Effector CD8-positive, alpha-beta T cell (primary cell): ENCODE data around the gene CORO2B.
"Not testable (repeated sequence)": the region's sequence is repeated elsewhere in the genome, so short reads cannot be mapped to it uniquely, and the experiment has no call there.

Experiments
- DNase-seq: peaks from one replicate; lab custom pipeline; 2025; lab: John Stamatoyannopoulos, UW

The CORO2B gene

GRCh38 chr15:68726246-68726645 lies 147.5 kb downstream of the CORO2B start:
- DNase-seq = no peak

GRCh38 chr15:68729789-68730411 lies 151.1 kb downstream of the CORO2B start:
- no peak for DNase-seq

GRCh38 chr15:68730471-68730919 lies 151.7 kb downstream of the CORO2B start:
- peak; percentile 5 for DNase-seq

DNA sequence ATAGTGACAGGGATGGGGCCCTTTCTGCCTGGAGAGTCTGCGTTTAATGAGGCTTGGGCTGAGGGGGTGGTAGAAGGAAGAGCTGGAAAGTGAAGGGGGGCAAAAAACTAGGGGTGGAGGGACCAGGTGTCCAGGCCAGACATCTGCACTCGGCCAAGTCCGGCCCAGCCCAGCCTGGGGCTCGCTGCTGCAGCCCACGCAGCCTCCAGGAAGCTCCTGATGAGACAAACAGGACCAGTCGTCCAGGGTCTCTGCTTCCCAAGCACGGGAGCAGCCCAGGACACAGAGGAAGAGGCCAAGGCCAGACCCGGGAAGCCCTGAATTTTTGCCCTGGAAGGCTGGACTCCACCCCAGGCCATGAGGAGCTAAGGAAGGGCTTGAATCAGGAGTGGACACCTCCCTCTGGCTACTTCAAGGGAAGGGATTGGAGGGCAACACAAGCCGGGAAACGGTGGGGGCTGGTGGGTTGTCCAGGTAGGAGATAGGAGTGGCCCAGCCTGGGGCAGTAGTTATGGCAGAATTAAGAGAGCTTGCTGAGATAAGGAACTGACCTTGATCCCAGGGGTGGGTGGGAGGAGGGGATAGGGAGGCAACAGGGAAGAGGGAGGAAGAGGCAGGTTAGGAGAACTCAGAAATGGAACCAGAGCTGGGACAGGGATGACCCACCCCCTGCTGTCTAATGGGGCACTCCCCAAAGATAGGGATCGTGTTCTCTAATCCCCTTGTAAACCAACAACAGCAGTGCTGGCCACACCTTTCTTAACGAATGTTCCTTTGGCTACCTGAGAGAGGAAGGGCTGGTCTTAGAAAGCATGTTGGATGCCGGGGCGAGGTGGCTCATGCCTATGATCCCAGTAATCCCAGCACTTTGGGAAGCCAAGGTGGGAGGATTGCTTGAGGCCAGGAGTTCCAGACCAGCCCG lies 152.4 kb downstream of the CORO2B start:
- no peak for DNase-seq

DNA sequence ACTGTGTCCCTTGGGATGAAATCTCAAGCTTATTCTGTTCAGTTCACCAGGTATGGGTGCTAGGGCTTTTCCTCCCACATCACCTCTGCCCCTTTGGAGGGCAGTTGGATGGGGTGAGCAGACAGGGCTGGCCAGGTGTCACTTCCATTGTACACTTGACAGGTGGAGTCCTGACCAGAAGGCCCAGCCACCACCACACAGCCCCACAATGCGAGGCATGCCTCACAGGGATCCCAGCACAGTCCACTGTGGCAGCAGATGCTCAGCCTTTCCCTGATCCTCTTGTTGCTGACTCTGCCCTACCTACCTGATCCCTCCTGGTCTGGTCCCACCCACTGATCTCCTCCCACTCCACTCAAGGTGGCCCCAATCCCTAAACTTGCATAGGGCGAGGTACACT lies 153.7 kb downstream of the CORO2B start:
- DNase-seq = no peak

- DNase-seq = no peak
Measured at GRCh38 chr15:68733666-68734065, 154.9 kb downstream of the CORO2B start.

- no peak for DNase-seq
Measured at GRCh38 chr15:68734352-68734751, 155.6 kb downstream of the CORO2B start.

GRCh38 chr15:68734881-68735280 lies 156.1 kb downstream of the CORO2B start:
- DNase-seq = no peak

DNA sequence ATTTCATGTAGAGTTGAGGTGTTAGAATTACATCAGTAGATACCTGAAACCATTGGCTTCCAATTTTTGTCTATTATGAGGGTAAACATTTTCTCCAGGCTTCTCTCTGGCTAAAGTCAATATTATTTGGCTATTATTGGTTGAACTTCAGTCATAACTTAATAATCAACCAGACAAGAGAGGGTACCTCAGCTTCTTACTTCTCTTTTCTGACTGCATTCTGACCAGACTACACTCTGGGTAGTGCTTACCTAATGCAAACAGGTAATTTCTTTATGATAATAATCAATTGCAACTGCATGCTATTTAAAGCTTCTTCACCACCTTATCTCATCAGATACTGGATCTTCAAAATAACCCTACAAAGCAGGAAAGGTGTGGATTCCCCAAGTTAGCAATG lies 156.8 kb downstream of the CORO2B start:
- no peak for DNase-seq

GRCh38 chr15:68739390-68740080 lies 160.7 kb downstream of the CORO2B start:
- no peak for DNase-seq

DNA sequence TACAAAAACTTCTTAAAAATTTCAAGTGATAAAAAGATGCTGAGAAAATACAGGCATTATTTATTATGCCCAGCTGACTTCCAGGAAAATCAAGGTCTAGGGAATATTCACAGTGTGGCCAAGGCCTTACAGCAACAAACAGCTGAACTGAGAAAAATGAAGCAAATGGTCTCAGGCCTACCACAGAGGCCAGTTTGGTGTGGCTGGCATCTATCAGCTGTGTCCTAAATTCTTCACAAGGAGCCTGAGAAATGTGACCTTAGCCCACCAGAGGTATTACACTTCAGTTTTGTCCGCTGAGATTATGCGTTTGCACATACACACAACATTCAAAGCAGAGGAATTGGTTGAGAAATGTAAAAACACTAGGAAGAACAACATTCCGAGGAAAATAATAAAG lies 164.5 kb downstream of the CORO2B start:
- no peak for DNase-seq

DNA sequence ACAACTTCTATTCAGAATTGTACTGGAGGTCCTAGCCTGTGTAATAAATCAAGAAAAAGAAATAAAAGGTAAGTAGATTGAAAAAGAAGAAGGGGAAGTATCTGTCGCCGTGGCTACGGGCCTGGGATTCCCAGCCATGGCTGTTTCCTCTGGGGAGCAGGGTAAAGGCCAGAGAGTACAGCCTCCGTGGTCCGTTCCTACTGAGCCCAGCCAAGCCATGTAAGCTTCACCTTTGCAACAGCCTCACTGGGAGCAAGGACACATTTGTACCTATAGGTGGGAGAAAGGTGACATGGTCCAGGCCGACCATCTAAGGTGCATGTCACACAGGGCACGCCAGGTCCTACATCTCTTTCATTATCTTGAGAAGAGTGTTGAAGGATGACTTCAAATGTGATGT lies 170.6 kb downstream of the CORO2B start:
- DNase-seq = no peak

DNA sequence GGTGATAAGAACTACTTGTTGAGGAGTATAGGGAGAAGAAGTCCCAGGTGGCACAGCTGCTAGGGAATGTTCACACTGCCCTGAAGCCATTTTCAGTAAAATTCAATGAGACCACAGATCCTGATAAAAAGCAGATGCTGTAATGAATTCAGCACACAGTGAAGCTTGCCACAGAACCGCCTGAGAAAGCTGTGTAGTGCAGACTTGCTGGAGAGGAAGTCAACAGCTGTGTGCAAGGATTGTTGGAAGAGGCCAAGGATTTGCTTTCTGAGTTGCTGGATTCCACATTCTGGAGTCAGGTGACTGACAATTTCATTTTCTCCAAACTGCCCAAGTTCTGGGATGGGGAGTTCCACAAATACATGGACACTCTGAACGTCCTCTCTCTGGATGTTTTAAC lies 171.0 kb downstream of the CORO2B start:
- DNase-seq = no peak

DNA sequence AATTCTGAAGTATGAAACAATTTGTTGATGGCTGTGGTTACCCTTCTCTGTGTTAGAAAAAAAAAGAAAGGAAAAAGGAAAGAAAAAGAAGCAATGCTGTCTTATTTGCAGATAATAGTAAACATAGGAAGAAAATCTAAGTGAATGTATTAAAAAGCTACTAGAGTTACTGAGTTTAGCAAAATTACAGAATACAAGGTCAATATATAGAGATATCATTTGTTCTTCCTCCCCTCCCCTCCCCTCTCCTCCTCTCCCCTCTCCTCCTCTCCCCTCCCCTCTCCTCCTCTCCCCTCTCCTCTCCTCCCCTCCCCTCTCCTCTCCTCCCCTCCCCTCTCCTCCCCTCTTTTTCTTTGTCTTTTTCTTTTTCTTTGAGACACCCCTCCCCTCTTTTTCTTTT lies 172.8 kb downstream of the CORO2B start:
- DNase-seq = no peak

DNA sequence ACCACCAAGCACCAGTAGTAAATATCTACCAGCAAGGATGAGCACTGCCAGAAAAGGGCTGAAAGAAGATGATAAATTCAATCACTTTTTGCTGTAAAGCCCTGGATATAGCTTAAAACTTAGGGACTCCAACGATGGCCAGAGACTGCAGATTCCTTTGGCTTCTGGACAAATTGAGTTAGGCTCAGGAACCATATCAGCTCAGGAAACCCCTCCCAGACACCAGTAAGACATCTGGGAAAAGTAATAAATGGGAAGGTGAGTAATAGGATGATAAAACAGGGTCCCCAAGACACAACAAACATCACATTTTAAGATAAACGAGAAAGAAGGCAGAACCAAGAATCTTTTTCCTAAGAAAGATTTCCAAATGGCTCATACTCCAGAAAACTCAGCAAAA lies 176.9 kb downstream of the CORO2B start:
- DNase-seq = no peak

GRCh38 chr15:68759982-68760579 lies 181.3 kb downstream of the CORO2B start:
- DNase-seq = not testable (repeated sequence)

GRCh38 chr15:68763063-68763462 lies 184.3 kb downstream of the CORO2B start:
- no peak for DNase-seq

DNA sequence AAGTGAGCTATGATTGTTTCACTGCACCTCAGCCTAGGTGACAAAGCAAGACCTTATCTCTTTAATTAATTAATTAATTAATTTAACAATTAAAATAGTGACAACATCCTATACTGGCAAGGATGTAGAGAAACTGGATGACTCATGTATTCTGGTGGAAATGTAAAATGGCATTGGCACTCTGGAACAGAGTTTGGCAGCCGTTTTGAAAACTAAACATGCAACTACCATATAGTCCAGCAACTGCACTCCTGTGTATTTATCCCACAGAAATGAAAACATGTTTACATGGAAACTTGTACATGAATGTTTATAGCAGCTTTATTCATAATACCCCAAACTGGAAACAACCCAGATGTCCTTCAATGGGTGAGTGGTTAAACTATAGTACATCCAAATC lies 185.3 kb downstream of the CORO2B start:
- DNase-seq = no peak

- DNase-seq = no peak
Measured at GRCh38 chr15:68765602-68766368, 187.0 kb downstream of the CORO2B start.

DNA sequence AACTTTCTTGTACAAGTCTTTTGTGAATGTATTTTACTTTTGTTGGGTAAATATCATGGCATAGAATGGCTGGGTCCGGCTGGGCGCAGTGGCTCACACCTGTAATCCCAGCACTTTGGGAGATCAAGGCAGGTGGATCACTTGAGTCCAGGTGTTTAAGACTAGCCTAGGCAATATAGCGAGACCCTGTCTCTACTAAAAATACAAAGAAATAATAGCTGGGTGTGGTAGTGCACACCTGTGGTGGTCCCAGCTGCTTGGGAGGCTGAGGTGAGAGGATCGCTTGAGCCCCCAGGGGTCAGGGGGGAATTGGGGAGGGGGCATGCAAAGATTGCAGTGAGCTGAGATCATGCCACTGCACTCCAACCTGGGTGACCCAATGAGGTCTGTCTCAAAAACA lies 189.0 kb downstream of the CORO2B start:
- DNase-seq = no peak

DNA sequence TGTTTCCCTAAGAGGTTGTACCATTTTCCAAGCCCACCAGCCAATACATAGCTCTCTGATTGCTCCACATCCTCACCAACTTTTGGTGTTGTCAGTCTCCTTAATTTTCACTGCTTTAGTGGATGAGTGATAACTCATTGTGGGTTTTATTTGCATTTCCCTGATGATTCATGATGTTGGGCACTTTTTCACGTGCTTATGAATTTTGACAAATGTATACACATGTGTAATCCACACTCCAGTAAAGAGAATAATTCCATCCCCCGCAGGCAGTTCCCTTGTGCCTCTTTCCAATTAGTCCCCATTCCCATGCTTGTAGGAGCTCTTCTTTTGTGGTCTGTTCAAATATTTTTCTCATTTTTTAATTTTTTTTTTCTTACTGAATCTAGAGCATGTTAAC lies 189.5 kb downstream of the CORO2B start:
- DNase-seq = no peak

DNA sequence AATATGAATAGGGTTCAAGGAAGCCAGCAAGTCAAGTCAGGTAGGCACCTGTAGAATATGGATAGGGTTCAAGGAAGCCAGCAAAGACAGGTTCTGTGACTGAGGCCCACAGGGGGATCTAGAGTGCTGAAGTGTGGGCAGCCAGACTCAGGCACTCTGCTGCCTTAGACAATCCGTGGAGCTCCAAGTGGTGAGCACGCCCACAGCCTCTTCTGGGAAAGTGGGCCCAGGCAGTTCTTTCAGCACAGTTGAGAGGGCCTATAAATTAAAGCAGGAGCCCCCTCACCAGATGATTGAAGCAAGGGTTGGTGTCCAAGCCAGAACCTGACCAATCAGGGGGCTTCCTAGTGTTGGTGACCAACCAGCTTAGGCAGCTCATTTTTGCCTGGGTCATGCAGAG lies 190.9 kb downstream of the CORO2B start:
- no peak for DNase-seq
